Adrenal gland (tissue), 5 donors: ENCODE results near the gene GSTT2B.
"Not testable (repeated sequence)": the region's sequence is repeated elsewhere in the genome, so short reads cannot be mapped to it uniquely, and the experiment has no call there.

ENCODE experiments used
- POLR2A ChIP-seq, 2 donors: fragments of 450-650 bp; IDR thresholded peaks; one replicate each; pipeline ENCODE4 v1.6.1; 2017; ENCODE audit warnings: antibody characterized with exemption in 2 of 2, mild to moderate bottlenecking in 2 of 2, moderate library complexity in 1 of 2
- TF ChIP-seq, protein P1 (sequence below), 6 experiments: fragments of 450-650 bp in 4 of 6; fragments of 200-600 bp in 2 of 6; sonication (generic) in 1 of 6; IDR thresholded peaks; 1 replicate in 5 of 6; 2 replicates in 1 of 6; pipeline versions ENCODE4 v1.5.1 to v1.8.0; 2016 to 2021; ENCODE audit warnings: antibody characterized with exemption in 6 of 6, mild to moderate bottlenecking in 2 of 6, moderate library complexity in 1 of 6
- donor health status: DM: no; HTN: no; CAD: no.

DNA sequence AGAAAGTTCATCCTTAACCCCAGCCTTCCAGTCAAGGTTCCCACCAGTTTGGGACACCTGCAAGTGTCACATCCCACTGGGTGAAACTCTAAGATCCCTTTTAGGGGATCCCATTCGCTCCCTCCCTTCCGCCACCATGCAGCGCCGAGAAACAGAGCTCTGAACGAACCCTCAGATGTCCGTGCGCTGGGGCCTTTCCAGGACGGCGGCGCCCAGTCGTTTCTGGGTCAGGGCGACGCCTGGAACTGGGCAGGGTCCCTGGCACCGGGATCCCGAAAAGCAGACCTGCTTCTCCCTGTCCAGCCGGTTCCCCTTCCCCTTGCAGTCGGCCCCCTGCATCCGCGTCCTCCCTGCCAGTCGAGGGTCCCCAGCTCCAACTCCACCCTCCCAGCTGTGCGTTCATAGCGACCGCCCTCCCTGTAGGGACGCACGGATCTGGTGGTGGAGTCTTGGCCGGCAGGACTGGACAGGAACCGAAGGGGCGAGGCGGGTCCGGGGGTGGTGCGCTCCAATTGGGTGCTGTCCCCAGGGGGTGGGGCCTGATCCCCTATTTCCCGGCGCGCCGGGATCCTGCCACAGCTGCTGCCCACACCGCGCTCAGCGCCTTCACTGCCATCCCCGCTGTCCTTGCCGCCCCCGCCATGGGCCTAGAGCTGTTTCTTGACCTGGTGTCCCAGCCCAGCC, 18.7 kb upstream of the GSTT2B start, which contains the start of gene GSTT2:
- TF ChIP-seq, protein P1, sequence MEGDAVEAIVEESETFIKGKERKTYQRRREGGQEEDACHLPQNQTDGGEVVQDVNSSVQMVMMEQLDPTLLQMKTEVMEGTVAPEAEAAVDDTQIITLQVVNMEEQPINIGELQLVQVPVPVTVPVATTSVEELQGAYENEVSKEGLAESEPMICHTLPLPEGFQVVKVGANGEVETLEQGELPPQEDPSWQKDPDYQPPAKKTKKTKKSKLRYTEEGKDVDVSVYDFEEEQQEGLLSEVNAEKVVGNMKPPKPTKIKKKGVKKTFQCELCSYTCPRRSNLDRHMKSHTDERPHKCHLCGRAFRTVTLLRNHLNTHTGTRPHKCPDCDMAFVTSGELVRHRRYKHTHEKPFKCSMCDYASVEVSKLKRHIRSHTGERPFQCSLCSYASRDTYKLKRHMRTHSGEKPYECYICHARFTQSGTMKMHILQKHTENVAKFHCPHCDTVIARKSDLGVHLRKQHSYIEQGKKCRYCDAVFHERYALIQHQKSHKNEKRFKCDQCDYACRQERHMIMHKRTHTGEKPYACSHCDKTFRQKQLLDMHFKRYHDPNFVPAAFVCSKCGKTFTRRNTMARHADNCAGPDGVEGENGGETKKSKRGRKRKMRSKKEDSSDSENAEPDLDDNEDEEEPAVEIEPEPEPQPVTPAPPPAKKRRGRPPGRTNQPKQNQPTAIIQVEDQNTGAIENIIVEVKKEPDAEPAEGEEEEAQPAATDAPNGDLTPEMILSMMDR (IDR thresholded peaks at IDR 0.05) = not testable (repeated sequence)
- TF ChIP-seq POLR2A (IDR thresholded peaks at IDR 0.05) = not testable (repeated sequence)
